Adipocyte (in vitro differentiated cells): ENCODE results near the gene RABL3.
A peak's percentile ranks its signal among the peaks of the same experiment; 100 is the strongest.
"Not testable (repeated sequence)": the region's sequence is repeated elsewhere in the genome, so short reads cannot be mapped to it uniquely, and the experiment has no call there.

ENCODE experiments used
- DNase-seq: peaks from one replicate; pipeline ENCODE4 v3.0.0-alpha.2; 2015; ENCODE audit warnings: low read depth
- H3K27me3 ChIP-seq: replicated peaks from 2 replicates; pipeline ENCODE4 v1.7.0; 2013; ENCODE audit warnings: mild to moderate bottlenecking, low read length, moderate library complexity; ENCODE audit not compliant: control insufficient read depth, insufficient read depth
- H3K36me3 ChIP-seq: 2 replicates; pipeline ENCODE4 v1.7.0; 2013; ENCODE audit warnings: low read length, mild to moderate bottlenecking, moderate library complexity; ENCODE audit not compliant: control insufficient read depth, insufficient read depth, severe bottlenecking
- H3K4me1 ChIP-seq: 2 replicates; pipeline ENCODE4 v1.7.0; 2013; ENCODE audit warnings: mild to moderate bottlenecking, low read length, moderate library complexity; ENCODE audit not compliant: control insufficient read depth, insufficient read depth
- H3K4me3 ChIP-seq: 2 replicates; pipeline ENCODE4 v1.7.0; 2013; ENCODE audit warnings: mild to moderate bottlenecking, low read length, moderate library complexity
- H3K9ac ChIP-seq: 2 replicates; pipeline ENCODE4 v1.7.0; 2013; ENCODE audit warnings: mild to moderate bottlenecking, low read length, moderate library complexity
- H3K9me3 ChIP-seq: 2 replicates; pipeline ENCODE4 v1.7.0; 2013; ENCODE audit warnings: mild to moderate bottlenecking, low read length, moderate library complexity; ENCODE audit not compliant: control insufficient read depth

Gene RABL3

DNA sequence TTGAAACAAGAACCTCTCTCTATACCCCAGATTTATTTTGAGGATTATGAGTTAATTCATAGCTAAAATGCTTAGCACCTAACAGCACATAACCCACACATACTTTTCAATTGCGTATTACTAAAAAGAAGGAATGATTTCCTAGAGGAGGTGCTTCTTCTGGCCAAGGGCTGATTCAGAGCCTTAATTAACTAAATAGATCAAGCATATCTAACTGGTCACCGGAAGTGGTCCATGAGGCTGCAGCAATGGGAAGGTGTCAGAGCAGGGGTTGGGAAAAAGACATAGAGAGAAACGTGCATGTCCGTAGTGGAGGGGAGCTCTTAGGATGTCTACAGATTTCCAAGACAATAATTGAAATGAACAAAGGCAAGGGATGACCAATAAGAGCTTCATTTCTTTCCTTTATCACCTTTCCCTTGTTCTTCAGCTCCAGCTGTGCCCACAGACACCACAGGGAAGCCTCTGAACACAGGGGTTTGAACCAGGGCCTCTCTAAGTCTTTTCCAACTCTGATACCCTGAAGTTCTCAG is 60.7 kb downstream of the RABL3 start:
- no peaks in the 10 kb centered on the region for H3K27me3 ChIP-seq
- no peak overlapping the region for H3K4me3 ChIP-seq

DNA sequence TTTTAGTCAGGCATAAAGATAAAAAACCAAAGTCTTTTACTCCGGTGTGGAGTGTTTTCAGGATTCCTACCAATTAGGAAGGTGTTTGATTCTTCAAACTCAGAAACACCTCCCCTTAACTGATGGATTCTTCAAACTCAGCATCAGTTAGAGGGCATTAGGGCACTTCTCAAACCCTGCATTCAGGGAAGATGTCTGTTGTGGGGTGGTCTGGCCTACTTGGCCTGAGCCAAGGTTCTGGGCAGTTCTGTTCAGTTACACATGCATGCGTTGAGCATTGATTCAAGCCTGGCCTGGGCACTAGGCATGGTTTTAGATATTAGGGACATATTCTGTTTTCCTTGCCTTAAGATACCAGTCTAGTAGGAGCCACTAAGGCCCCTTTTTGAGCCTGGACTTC is 61.3 kb downstream of the RABL3 start:
- no peaks in the 10 kb centered on the region for H3K36me3 ChIP-seq
- H3K4me1 ChIP-seq, result peaks cover 21% of the 10 kb centered on the region
- no peaks in the 10 kb centered on the region for H3K9me3 ChIP-seq
- no peak overlapping the region for H3K4me3 ChIP-seq
- DNase-seq, result no peak
- no peaks in the 10 kb centered on the region for H3K27me3 ChIP-seq
- no peak overlapping the region for H3K9ac ChIP-seq

More for the DNA sequence above, 60.7 kb downstream of the RABL3 start:
- Histone ChIP-seq H3K4me1 (peaks cover 21% of the 10 kb centered on the region), H3K9ac (no peak overlapping the region), H3K9me3 (no peaks in the 10 kb centered on the region), H3K36me3 (no peaks in the 10 kb centered on the region)
- DNase-seq, result no peak

- Histone ChIP-seq H3K4me3 (no peak overlapping the region), H3K27me3 (no peaks in the 10 kb centered on the region), H3K9ac (no peak overlapping the region), H3K9me3 (no peaks in the 10 kb centered on the region), H3K4me1 (peaks cover 21% of the 10 kb centered on the region), H3K36me3 (no peaks in the 10 kb centered on the region)
- no peak for DNase-seq
These were observed 62.0 kb downstream of the RABL3 start for GRCh38 chr3:120680193-120680894.

DNA sequence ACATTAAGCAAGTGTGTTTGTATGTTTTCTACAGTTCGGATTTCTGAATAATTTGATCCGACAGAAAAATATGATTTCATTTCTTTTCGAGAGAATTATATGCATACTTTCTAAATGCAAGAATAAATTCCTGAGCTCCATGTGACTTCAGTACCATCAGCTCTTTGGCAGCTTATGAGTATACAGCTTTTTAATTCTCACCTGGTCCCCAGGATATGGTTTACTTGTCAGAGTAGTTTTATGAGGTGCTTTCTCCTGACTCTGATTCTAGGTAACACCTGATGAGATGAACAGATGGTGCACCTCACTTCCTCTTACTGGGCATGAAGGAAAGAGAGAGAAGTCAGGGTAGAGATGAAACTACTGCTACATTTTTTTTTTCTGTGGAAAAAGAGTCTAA is 63.3 kb downstream of the RABL3 start:
- Histone ChIP-seq H3K9ac (peak overlapping the region; percentile 68), H3K4me3 (peak overlapping the region; percentile 71), H3K27me3 (no peaks in the 10 kb centered on the region), H3K4me1 (peaks cover 21% of the 10 kb centered on the region), H3K36me3 (no peaks in the 10 kb centered on the region), H3K9me3 (no peaks in the 10 kb centered on the region)
- DNase-seq, result no peak

GRCh38 chr3:120678331-120678947 is 63.9 kb downstream of the RABL3 start:
- Histone ChIP-seq H3K9me3 (no peaks in the 10 kb centered on the region), H3K36me3 (no peaks in the 10 kb centered on the region), H3K9ac (peak overlapping the region; percentile 68), H3K27me3 (no peaks in the 10 kb centered on the region), H3K4me3 (peak overlapping the region; percentile 71), H3K4me1 (peaks cover 21% of the 10 kb centered on the region)
- peak; percentile 90 for DNase-seq

DNA sequence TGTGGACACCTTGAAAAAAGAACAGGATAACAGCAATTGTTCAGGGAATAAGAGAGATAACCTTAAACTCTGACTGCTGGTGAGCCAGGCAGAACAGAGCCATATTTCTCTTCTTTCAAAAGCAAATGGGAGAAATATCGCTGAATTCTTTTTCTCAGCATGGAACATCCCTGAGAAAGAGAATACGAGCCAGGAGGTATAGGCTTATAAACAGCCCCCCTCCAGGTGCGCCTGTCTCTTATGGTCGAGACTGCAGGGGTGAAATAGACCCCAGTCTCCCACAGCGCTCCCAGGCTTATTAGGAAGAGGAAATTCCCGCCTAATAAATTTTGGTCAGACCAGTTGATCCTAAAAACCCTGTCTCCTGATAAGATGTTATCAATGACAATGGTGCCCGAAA is 65.1 kb downstream of the RABL3 start:
- not testable (repeated sequence) for H3K27me3 ChIP-seq, H3K36me3 ChIP-seq, DNase-seq, H3K9ac ChIP-seq, H3K4me3 ChIP-seq, H3K9me3 ChIP-seq
- peaks cover 15% of the 10 kb centered on the region for H3K4me1 ChIP-seq

DNA sequence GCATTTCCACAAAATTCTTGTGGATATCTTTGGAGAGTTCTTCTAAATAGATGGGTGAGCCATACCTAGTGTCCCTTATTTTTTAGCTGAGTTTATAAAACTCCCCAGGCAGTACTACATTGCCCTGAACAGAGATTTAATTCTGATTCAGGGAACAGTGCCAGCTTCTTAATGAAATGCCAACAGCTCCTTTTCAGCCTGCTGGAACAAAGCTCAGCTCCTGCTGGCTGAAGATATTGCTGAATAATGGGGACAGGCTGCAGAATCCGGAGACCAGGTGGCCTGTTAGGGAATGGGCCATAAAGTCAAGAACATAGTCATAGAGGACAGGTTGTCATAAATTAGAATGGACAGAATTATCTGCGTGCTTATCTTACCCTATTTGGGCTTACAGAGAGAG is 69.2 kb downstream of the RABL3 start:
- H3K4me1 ChIP-seq, result peaks cover 4% of the 10 kb centered on the region
- no peak for DNase-seq
- no peak overlapping the region for H3K9ac ChIP-seq
- H3K9me3 ChIP-seq, result no peaks in the 10 kb centered on the region
- no peaks in the 10 kb centered on the region for H3K27me3 ChIP-seq
- H3K36me3 ChIP-seq, result no peaks in the 10 kb centered on the region
- no peak overlapping the region for H3K4me3 ChIP-seq

DNA sequence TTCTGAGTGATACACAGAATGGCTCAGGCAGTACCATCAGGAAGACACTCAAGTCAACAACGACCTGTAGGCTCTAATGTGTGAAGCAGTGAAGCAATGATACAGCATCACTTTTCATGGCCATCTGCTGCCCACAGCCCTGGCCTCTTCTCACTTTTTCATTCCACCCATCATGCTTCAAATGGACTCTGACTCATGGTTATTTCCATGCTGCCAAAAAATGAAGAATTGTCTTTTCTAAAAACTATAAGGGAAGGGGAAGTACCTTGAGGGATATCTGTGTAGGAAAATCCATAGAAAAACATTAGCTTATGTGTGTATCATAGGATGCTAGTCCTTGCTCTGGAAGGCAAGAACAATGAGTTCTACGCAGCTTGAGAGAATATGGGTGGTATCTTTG is 71.7 kb downstream of the RABL3 start:
- no peaks in the 10 kb centered on the region for H3K9me3 ChIP-seq
- no peak for DNase-seq
- no peak overlapping the region for H3K4me3 ChIP-seq
- H3K27me3 ChIP-seq, result no peaks in the 10 kb centered on the region
- no peaks in the 10 kb centered on the region for H3K36me3 ChIP-seq
- no peaks in the 10 kb centered on the region for H3K4me1 ChIP-seq
- no peak overlapping the region for H3K9ac ChIP-seq

DNA sequence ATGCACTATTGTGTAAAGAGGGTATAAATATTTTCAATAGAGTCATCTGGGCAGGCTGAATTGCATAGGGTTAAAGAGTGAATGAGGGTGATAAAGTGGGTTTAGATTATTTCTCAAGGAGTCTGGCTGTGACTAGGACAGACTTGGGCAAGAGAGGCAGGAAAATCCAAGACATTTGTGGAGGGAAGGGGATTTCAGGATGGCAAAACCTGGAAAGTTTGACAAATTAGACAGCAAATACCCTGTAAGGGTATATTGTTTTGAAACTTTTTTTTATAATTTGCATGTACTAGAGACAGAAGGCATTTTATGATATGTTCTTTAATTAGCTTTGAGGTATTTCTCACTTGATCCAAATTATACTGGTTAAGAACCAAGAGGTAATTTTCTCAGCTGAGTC is 77.4 kb downstream of the RABL3 start:
- Histone ChIP-seq H3K36me3 (no peaks in the 10 kb centered on the region), H3K9ac (no peak overlapping the region)

DNA sequence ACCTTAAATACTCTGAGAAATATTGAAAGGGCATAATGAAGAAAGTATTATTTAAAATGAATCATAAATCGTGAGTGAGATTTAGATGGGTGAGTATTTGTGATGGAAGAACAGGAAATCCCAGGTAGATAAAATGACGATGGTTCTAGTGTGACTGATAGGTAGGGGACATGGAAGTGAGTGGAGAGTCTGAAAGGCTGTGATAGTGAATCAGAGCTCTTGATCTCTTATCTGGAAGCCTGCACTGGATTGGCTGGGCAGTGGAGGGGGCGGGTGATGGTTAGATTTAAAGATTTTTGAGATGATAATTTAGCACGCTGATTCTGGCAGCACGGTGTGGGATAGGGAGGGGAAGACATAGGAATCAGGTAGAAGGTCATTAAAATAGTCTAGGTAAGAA is 80.4 kb downstream of the RABL3 start:
- no peaks in the 10 kb centered on the region for H3K36me3 ChIP-seq
- no peak overlapping the region for H3K4me3 ChIP-seq
- no peak overlapping the region for H3K9ac ChIP-seq
- DNase-seq, result no peak
- H3K27me3 ChIP-seq, result no peaks in the 10 kb centered on the region
- H3K9me3 ChIP-seq, result no peaks in the 10 kb centered on the region
- no peaks in the 10 kb centered on the region for H3K4me1 ChIP-seq

More for the DNA sequence above, 77.4 kb downstream of the RABL3 start:
- H3K4me3 ChIP-seq, result no peak overlapping the region
- no peaks in the 10 kb centered on the region for H3K27me3 ChIP-seq
- no peaks in the 10 kb centered on the region for H3K4me1 ChIP-seq
- no peak for DNase-seq
- no peaks in the 10 kb centered on the region for H3K9me3 ChIP-seq

DNA sequence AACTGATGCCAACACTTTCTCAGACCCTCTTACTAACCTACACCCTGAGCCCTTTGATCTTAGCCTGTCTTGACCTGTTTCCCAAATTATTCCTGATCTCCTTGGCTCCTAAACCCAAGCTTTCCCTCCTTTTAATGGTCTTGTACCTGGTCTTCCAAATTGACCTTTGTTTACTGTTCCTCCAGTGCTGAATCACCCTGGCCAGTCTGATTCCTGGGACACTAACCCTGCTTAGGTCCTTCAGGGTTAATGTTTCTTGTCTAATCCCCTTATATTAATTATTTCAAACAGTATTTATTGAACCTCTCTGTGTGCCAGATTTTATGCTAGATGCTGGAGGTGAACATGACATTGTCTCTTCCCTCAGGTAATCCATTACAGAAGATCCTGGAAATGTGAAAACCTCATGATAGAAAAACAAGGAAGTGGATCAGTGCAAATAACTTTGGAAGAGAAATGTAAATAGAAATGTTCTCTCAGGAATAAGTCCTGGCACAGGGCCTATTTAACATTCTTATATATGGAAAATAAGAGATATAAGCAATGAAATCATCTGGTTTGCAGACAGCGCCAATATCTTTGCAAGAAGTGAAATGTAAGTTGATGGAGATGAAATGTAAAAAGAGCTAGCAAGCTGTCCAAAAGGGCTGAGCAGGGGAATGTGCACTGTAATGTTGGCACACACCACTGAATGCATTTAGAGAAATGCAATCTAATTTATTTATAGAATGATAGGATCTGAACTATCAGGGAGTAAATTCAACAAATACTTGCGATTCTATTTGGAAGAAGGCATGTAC is 81.0 kb downstream of the RABL3 start:
- H3K9me3 ChIP-seq, result no peaks in the 10 kb centered on the region
- peak; percentile 61 for DNase-seq
- H3K27me3 ChIP-seq, result no peaks in the 10 kb centered on the region
- H3K36me3 ChIP-seq, result no peaks in the 10 kb centered on the region
- H3K9ac ChIP-seq, result no peak overlapping the region
- H3K4me3 ChIP-seq, result no peak overlapping the region
- H3K4me1 ChIP-seq, result no peaks in the 10 kb centered on the region
